Body of pancreas (tissue), 4 donors: Measurements from ENCODE around the gene ISYNA1. TPM values are rescaled to one million over a fixed set of nuclear protein-coding genes. Genes with fewer than 3 reads are reported as not detected.

Source experiments
- ATAC-seq: fragments of 150-250 bp; one replicate; pipeline ENCODE4 v1.9.1; 2016
- DNase-seq, 4 donors: peaks; one replicate each; pipeline ENCODE4 v3.0.0-alpha.2; 2019
- H3K27ac ChIP-seq, 4 donors: fragments of 200-600 bp; sonication (generic); 1 replicate in 3 of 4; 2 replicates in 1 of 4; pipeline versions ENCODE4 v1.5.1 to v1.6.1; 2016 to 2019; ENCODE audit warnings: mild to moderate bottlenecking in 1 of 4, mixed read lengths in 1 of 4, moderate library complexity in 1 of 4
- H3K27me3 ChIP-seq, 2 donors: fragments of 200-600 bp; sonication (generic); one replicate each; pipeline ENCODE4 v1.6.0; 2016; ENCODE audit warnings: mild to moderate bottlenecking in 1 of 2
- H3K36me3 ChIP-seq, 2 donors: fragments of 200-600 bp; sonication (generic); replicated peaks in 1 of 2; 2 replicates each; pipeline ENCODE4 v1.5.1; 2016; ENCODE audit warnings: low read depth in 2 of 2; ENCODE audit not compliant: insufficient read depth in 1 of 2
- H3K4me1 ChIP-seq: fragments of 200-600 bp; sonication (generic); one replicate; pipeline ENCODE4 v1.6.0; 2016
- H3K4me3 ChIP-seq, 2 donors: fragments of 200-600 bp; sonication (generic); 1 replicate in 1 of 2; 2 replicates in 1 of 2; pipeline ENCODE4 v1.5.1; 2016 to 2019
- H3K9me3 ChIP-seq, 3 donors: fragments of 200-600 bp; sonication (generic); 1 replicate in 2 of 3; 2 replicates in 1 of 3; pipeline ENCODE4 v1.5.1; 2016
- CTCF ChIP-seq, 7 experiments: fragments of 450-650 bp in 4 of 7; fragments of 200-600 bp in 3 of 7; sonication (generic) in 3 of 7; IDR thresholded peaks; one replicate each; pipeline ENCODE4 v1.5.1; 2016 to 2019; ENCODE audit warnings: antibody characterized with exemption in 7 of 7
- POLR2A ChIP-seq, 3 donors: fragments of 450-650 bp; IDR thresholded peaks; one replicate each; pipeline ENCODE4 v1.6.1; 2016; ENCODE audit warnings: antibody characterized with exemption in 3 of 3, mild to moderate bottlenecking in 2 of 3
- WGBS, 2 donors: methylation state at CpG; one replicate each; pipeline ENCODE4 v1.1.5; 2017; 5-methylcytosine and 5-hydroxymethylcytosine counted together
- intact Hi-C: fragments of 100-400 bp; cut with DNase I; formaldehyde crosslinking; loops from one replicate; pipeline ENCODE4 v1.15.1; 2023
- total RNA-seq, 2 donors: library from RNA; depleted of rRNA; stranded (reverse); fragments of >200 nt; gene quantifications; one replicate each; pipeline ENCODE4 v1.1.0, GENCODE V29; 2016

Gene ISYNA1
- total RNA-seq, 2 donors from 2014 or later = 52.7 to 72.8 TPM

- H3K36me3 ChIP-seq = no peaks in the 10 kb centered on the region
- intact Hi-C loops = no loop called here
- ATAC-seq = no peak
- H3K27me3 ChIP-seq = no peaks in the 10 kb centered on the region
- TF ChIP-seq CTCF (IDR thresholded peaks at IDR 0.05) = no peak
- no peak for TF ChIP-seq POLR2A (IDR thresholded peaks at IDR 0.05)
- H3K27ac ChIP-seq = peak overlapping the region in 1 of 4 donors; percentile 43
- peaks cover 31% of the 10 kb centered on the region for H3K4me1 ChIP-seq
- no peak overlapping the region for H3K4me3 ChIP-seq
- DNase-seq = no peak
- WGBS, 2 donors = 81 to 90% methylated on average over 4 to 10 of the region's 13 CpGs
- H3K9me3 ChIP-seq = no peaks in the 10 kb centered on the region
Measured at GRCh38 chr19:18432275-18433014, 5.5 kb downstream of the ISYNA1 start.

GRCh38 chr19:18431351-18432197, 6.4 kb downstream of the ISYNA1 start:
- no peak for DNase-seq
- peaks cover 25% of the 10 kb centered on the region for H3K4me1 ChIP-seq
- WGBS, 2 donors = 83 to 84% methylated on average over 5 to 32 of the region's 34 CpGs

GRCh38 chr19:18430417-18431144, 7.4 kb downstream of the ISYNA1 start:
- H3K36me3 ChIP-seq = no peaks in the 10 kb centered on the region
- no peak overlapping the region for H3K27ac ChIP-seq
- TF ChIP-seq POLR2A (IDR thresholded peaks at IDR 0.05) = no peak
- no peak for TF ChIP-seq CTCF (IDR thresholded peaks at IDR 0.05)
- no peaks in the 10 kb centered on the region for H3K27me3 ChIP-seq
- peak in 1 of 4 donors; percentile 10 for DNase-seq
- peaks cover 31% of the 10 kb centered on the region for H3K4me1 ChIP-seq
- no peak for ATAC-seq
- no peaks in the 10 kb centered on the region for H3K9me3 ChIP-seq
- H3K4me3 ChIP-seq = no peak overlapping the region
- intact Hi-C loops = no loop called here
- 86 to 93% methylated on average over 8 to 21 of the region's 21 CpGs for WGBS, 2 donors

More at GRCh38 chr19:18431351-18432197, 6.4 kb downstream of the ISYNA1 start:
- no peaks in the 10 kb centered on the region for H3K9me3 ChIP-seq
- intact Hi-C loops = no loop called here
- ATAC-seq = no peak
- no peak overlapping the region for H3K27ac ChIP-seq
- TF ChIP-seq POLR2A (IDR thresholded peaks at IDR 0.05) = no peak
- no peak for TF ChIP-seq CTCF (IDR thresholded peaks at IDR 0.05)
- H3K27me3 ChIP-seq = no peaks in the 10 kb centered on the region
- no peak overlapping the region for H3K4me3 ChIP-seq
- H3K36me3 ChIP-seq = no peaks in the 10 kb centered on the region

GRCh38 chr19:18429717-18430416, 8.1 kb downstream of the ISYNA1 start:
- intact Hi-C loops = no loop called here
- H3K9me3 ChIP-seq = no peaks in the 10 kb centered on the region
- TF ChIP-seq POLR2A (IDR thresholded peaks at IDR 0.05) (no peak), CTCF (IDR thresholded peaks at IDR 0.05) (no peak)
- no peak overlapping the region for H3K4me3 ChIP-seq
- H3K27ac ChIP-seq = peak overlapping the region in 3 of 4 donors; percentile 49 to 69 (median 57)
- DNase-seq (peak in 1 of 4 donors; percentile 13), ATAC-seq (no peak)
- WGBS, 2 donors = 60 to 89% methylated on average over 12 to 13 of the region's 13 CpGs
- no peaks in the 10 kb centered on the region for H3K27me3 ChIP-seq
- no peaks in the 10 kb centered on the region for H3K36me3 ChIP-seq
- peaks cover 31% of the 10 kb centered on the region for H3K4me1 ChIP-seq
